K562 (cell line): ENCODE measurements around the gene TBC1D10A. TPM values are rescaled to one million over a fixed set of nuclear protein-coding genes. Genes with fewer than 3 reads are reported as not detected.

Experiments
- ATAC-seq: fragments of 200-7000 bp; cut with Tn5 transposase; 3 replicates; pipeline ENCODE4 v1.9.1; 2020; ENCODE audit warnings: moderate library complexity
- BruUV-seq: library from RNA; stranded (reverse); fragments of 400-500 nt; replicated peaks from 2 replicates; lab custom pipeline; 2021; lab: Mats Ljungman, UMichigan
- CTCF ChIA-PET: fragments of 300-600 bp; formaldehyde crosslinking; extraction: SDS; loops from one replicate; lab custom pipeline; 2021; ENCODE audit warnings: low intra/inter-chr PET ratio; lab: Yijun Ruan, JAX
- POLR2A ChIA-PET: fragments of 300-600, 350-650 bp; sonication (Branson Sonifier 250); formaldehyde crosslinking; extraction: SDS; loops from one replicate; lab custom pipeline; 2021; ENCODE audit warnings: antibody characterized with exemption, inconsistent platforms; lab: Yijun Ruan, JAX
- DNase-seq, 4 experiments: peaks; one replicate each; pipeline versions ENCODE4 v3.0.0 to v3.0.0-alpha.2; 2011 to 2018; ENCODE audit warnings: low spot score in 3 of 4, mixed read lengths in 3 of 4; ENCODE audit errors: extremely low read depth in 1 of 4
- FAIRE-seq: peaks from 2 replicates; lab custom pipeline; 2011; peaks lifted over from hg19 to GRCh38; lab: Jason Lieb, UNC
- H2AFZ ChIP-seq: 2 replicates; pipeline ENCODE4 v1.6.0; 2011; ENCODE audit warnings: low read depth, low read length, control low read depth, inconsistent platforms
- H3K27ac ChIP-seq: fragments of 200-600 bp; 3 replicates; pipeline ENCODE4 v1.8.0; 2011; ENCODE audit warnings: low read depth, mild to moderate bottlenecking, control low read depth, inconsistent platforms, low read length, moderate library complexity, mixed read lengths; ENCODE audit errors: extremely low read depth
- H3K27me3 ChIP-seq, 2 experiments: fragments of 300-600 bp in 1 of 2; 2 replicates in 1 of 2; 3 replicates in 1 of 2; pipeline versions ENCODE4 v1.6.0 to v1.8.0; 2011; ENCODE audit warnings: inconsistent platforms in 2 of 2, low read length in 2 of 2, mild to moderate bottlenecking in 1 of 2, mixed read lengths in 1 of 2, moderate library complexity in 1 of 2; ENCODE audit not compliant: control insufficient read depth in 2 of 2, insufficient read depth in 2 of 2
- H3K36me3 ChIP-seq: fragments of 300-600 bp; 3 replicates; pipeline ENCODE4 v1.8.0; 2011; ENCODE audit warnings: mild to moderate bottlenecking, low read length, inconsistent platforms; ENCODE audit not compliant: control insufficient read depth, insufficient read depth
- H3K4me1 ChIP-seq, 2 experiments: fragments of 200-600 bp in 1 of 2; replicated peaks in 1 of 2; 2 replicates in 1 of 2; 3 replicates in 1 of 2; pipeline versions ENCODE4 v1.5.1 to v1.8.0; 2011; ENCODE audit warnings: inconsistent platforms in 2 of 2, low read length in 2 of 2, mild to moderate bottlenecking in 1 of 2, mixed read lengths in 1 of 2, moderate library complexity in 1 of 2; ENCODE audit not compliant: control insufficient read depth in 2 of 2, insufficient read depth in 2 of 2
- H3K4me2 ChIP-seq: 2 replicates; pipeline ENCODE4 v1.6.1; 2011; ENCODE audit warnings: low read length, control low read depth, inconsistent platforms, mixed read lengths; ENCODE audit not compliant: insufficient read depth
- H3K4me3 ChIP-seq: fragments of 200-600 bp; sonication (generic), shearing (Covaris generic); 2 replicates; pipeline ENCODE4 v1.5.1; 2016; ENCODE audit warnings: control low read depth, inconsistent platforms
- H3K79me2 ChIP-seq: fragments of 200-600 bp; 3 replicates; pipeline ENCODE4 v1.8.0; 2011; ENCODE audit warnings: low read length, inconsistent platforms; ENCODE audit not compliant: control insufficient read depth, insufficient read depth
- H3K9ac ChIP-seq, 2 experiments: 2 replicates each; pipeline versions ENCODE4 v1.6.0 to v1.6.1; 2011; ENCODE audit warnings: low read depth in 2 of 2, low read length in 2 of 2, control low read depth in 1 of 2, inconsistent platforms in 1 of 2, mild to moderate bottlenecking in 1 of 2, mixed read lengths in 1 of 2; ENCODE audit not compliant: insufficient read depth in 1 of 2
- H3K9me1 ChIP-seq: one replicate; pipeline ENCODE4 v1.6.0; 2011; ENCODE audit warnings: inconsistent platforms, mild to moderate bottlenecking, low read length, moderate library complexity; ENCODE audit not compliant: control insufficient read depth, insufficient read depth
- H3K9me3 ChIP-seq: replicated peaks from 2 replicates; pipeline ENCODE4 v1.5.1; 2011; ENCODE audit warnings: low read depth, low read length, inconsistent platforms; ENCODE audit not compliant: control insufficient read depth, insufficient read depth
- H4K20me1 ChIP-seq: replicated peaks from 2 replicates; pipeline ENCODE4 v1.6.1; 2011; ENCODE audit warnings: low read length, inconsistent platforms, mixed read lengths; ENCODE audit not compliant: control insufficient read depth, insufficient read depth
- CREB3 ChIP-seq: fragments of 450-650 bp; conservative IDR thresholded peaks from 2 replicates; pipeline ENCODE4 v1.6.1; 2016; ENCODE audit warnings: missing genetic modification characterization, low read depth, mild to moderate bottlenecking, missing compliant biosample characterization, moderate library complexity
- NCOR1 ChIP-seq: fragments of 450-650 bp; IDR thresholded peaks from 2 replicates; pipeline ENCODE4 v1.6.1; 2016; ENCODE audit warnings: mild to moderate bottlenecking, moderate library complexity
- TCF3 ChIP-seq: sonication (generic); formaldehyde crosslinking; IDR thresholded peaks from 2 replicates; pipeline ENCODE4 v1.4.0; 2020; ENCODE audit warnings: mild to moderate bottlenecking, missing genetic modification reagents
- ZFP1 ChIP-seq: fragments of 450-650 bp; formaldehyde crosslinking; IDR thresholded peaks from 2 replicates; pipeline ENCODE4 v1.4.0; 2020; ENCODE audit warnings: mild to moderate bottlenecking, mixed read lengths
- ZNF140 ChIP-seq: fragments of 250-450 bp; sonication (Bioruptor Pico); IDR thresholded peaks from 2 replicates; pipeline ENCODE4 v1.8.0; 2021; ENCODE audit warnings: moderate library complexity, mild to moderate bottlenecking, inconsistent platforms
- ZNF384 ChIP-seq: IDR thresholded peaks from 2 replicates; pipeline ENCODE4 v1.6.1; 2012; ENCODE audit warnings: low read depth, low read length, improper control_type of control experiment
- ZSCAN32 ChIP-seq: fragments of 450-650 bp; formaldehyde crosslinking; IDR thresholded peaks from 2 replicates; pipeline ENCODE4 v1.4.0; 2020; ENCODE audit warnings: mild to moderate bottlenecking, moderate library complexity
- WGBS: fragments of 100-300 bp; shearing (Covaris generic); methylation state at CpG from one replicate; pipeline ENCODE4 v1.1.6; 2016; ENCODE audit warnings: low coverage, mixed read lengths; ENCODE audit not compliant: insufficient coverage; ENCODE audit errors: missing lambda C conversion rate; 5-methylcytosine and 5-hydroxymethylcytosine counted together
- in situ Hi-C: fragments of 300-500 bp; cut with MboI; formaldehyde crosslinking; loops from 4 replicates; pipeline ENCODE4 v1.15.0; 2018; ENCODE audit warnings: inconsistent platforms, mixed read lengths
- intact Hi-C: fragments of 100-400 bp; cut with micrococcal nuclease; formaldehyde crosslinking; loops from 2 replicates; pipeline ENCODE4 v1.14.2; 2022
- polyA plus RNA-seq, 8 experiments: library from polyadenylated mRNA; depleted of rRNA in 4 of 8; stranded (reverse) in 5 of 8; unstranded in 3 of 8; fragments of >200 nt; fragmentation: Nextera tagmentation in 2 of 8; fragmentation: Illumina TruSeq in 1 of 8; extraction: Ambion mirVana in 2 of 8; extraction: Trizol in 1 of 8; gene quantifications; 2 replicates each; pipeline versions ENCODE4 v1.2.1 to v1.2.3, GENCODE V29; 2011 to 2014; ENCODE audit warnings: inconsistent platforms in 1 of 8, missing spikeins in 1 of 8
- total RNA-seq, 7 experiments: library from RNA; depleted of rRNA in 6 of 7; stranded (reverse); fragments of >200 nt in 6 of 7; fragmentation: Illumina TruSeq in 2 of 7; extraction: Trizol in 2 of 7; gene quantifications; 2 replicates each; pipeline versions ENCODE4 v1.2.1 to v1.2.3, GENCODE V29; 2011 to 2021; ENCODE audit warnings: low replicate concordance in 1 of 7
- TF ChIP-seq, protein P1 (sequence below): fragments of 250-450 bp; sonication (Bioruptor Pico); IDR thresholded peaks from 2 replicates; pipeline ENCODE4 v1.8.0; 2021; ENCODE audit warnings: borderline replicate concordance, mild to moderate bottlenecking, moderate library complexity; ENCODE audit not compliant: poor library complexity, severe bottlenecking

The TBC1D10A gene
- total and polyA plus RNA-seq, 9 of the 15 experiments (the other 6 are each of a cell fraction or from before 2014, with no cell fraction given): 0.13 to 10.4 (median 4.6) TPM

DNA sequence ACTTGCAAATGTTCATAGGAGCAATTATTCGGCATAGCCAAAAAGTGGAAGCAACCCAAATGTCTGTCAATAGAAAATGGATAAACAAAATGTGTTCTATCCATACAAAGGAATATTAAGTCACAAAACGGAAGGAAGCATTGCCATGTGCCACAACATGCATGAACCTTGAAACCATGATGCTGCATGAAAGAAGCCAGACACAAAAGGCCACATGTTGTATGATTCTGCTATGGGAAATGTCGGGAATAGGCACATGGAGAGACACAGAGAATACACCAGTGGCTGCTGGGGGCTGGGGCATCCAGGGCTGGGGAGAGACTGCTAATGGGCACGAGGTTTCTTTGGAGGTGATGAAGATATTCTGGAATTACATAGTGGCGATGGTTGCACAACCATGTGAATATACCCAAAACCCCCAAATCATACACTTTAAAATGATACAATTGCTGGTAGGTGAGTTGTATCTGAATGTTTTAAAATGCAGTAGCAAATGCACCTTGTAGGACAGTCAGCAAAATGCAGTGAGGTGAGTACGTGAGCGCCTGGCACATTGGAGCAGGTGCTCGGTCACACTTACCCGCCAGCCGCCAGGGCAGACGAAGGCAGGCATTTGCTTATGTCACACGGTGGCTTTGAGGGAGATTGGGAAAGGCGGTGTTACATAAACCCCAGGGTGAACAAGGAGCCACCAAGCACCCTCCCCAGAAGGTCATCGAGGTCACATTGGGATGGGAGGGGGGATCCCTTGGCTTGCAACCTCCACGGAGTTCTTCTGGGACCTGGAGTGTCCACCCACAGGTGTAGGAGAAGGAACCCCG lies 53.8 kb downstream of the TBC1D10A start:
- BruUV-seq: no TSS peak
- 0 out of 4 replicates have a peak overlapping the region, but pooled peaks of 1 of the 2 experiments have one; percentile 9 for H3K9ac ChIP-seq
- no peak for TF ChIP-seq CREB3 (tag)
- TF ChIP-seq ZSCAN32 (CRISPR knock-in tag): no peak
- no peak for TF ChIP-seq ZFP1
- TF ChIP-seq ZNF384: no peak
- TF ChIP-seq NCOR1: no peak
- TF ChIP-seq, protein P1, sequence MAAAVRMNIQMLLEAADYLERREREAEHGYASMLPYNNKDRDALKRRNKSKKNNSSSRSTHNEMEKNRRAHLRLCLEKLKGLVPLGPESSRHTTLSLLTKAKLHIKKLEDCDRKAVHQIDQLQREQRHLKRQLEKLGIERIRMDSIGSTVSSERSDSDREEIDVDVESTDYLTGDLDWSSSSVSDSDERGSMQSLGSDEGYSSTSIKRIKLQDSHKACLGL (CRISPR knock-in tag): no peak
- no peak for TF ChIP-seq TCF3 (CRISPR knock-in tag)
- TF ChIP-seq ZNF140 (CRISPR knock-in tag): no peak
- TF ChIP-seq, all 486 proteins: peak for 0
- H3K4me2 ChIP-seq: no peak overlapping the region
- H3K9me1 ChIP-seq: no peaks in the 10 kb centered on the region
- ATAC-seq (no peak), FAIRE-seq (no peak), DNase-seq (no peak)
- H3K9me3 ChIP-seq: no peaks in the 10 kb centered on the region
- H3K4me3 ChIP-seq: no peak overlapping the region
- H3K27ac ChIP-seq: no peak overlapping the region
- H3K27me3 ChIP-seq: no peaks in the 10 kb centered on the region
- H3K79me2 ChIP-seq: no peaks in the 10 kb centered on the region
- no peaks in the 10 kb centered on the region; the same call in 1 of the 2 replicates for H4K20me1 ChIP-seq
- in situ Hi-C loops (no loop called here), intact Hi-C loops (no loop called here)
- no peak overlapping the region for H2AFZ ChIP-seq
- no peaks in the 10 kb centered on the region for H3K36me3 ChIP-seq
- ChIA-PET POLR2A (no interaction called here), CTCF (no interaction called here)
- WGBS: 30% methylated on average over 15 of the region's 16 CpGs
- H3K4me1 ChIP-seq: peaks cover 2 to 13% of the 10 kb centered on the region in 2 experiments; a peak in 3 of 5 replicates
